Myocyte (in vitro differentiated cells): ENCODE data around the gene CELSR2. TPM values are rescaled to one million over a fixed set of nuclear protein-coding genes. Genes with fewer than 3 reads are reported as not detected.
"Not testable (repeated sequence)": the region's sequence is repeated elsewhere in the genome, so short reads cannot be mapped to it uniquely, and the experiment has no call there.

Experiments
- DNase-seq: peaks from one replicate; pipeline ENCODE4 v3.0.0-alpha.2; 2012; ENCODE audit warnings: low read depth
- total RNA-seq: library from RNA; depleted of rRNA; stranded (reverse); fragments of >200 nt; gene quantifications from 2 replicates; pipeline ENCODE4 v1.2.3, GENCODE V29; 2014

CELSR2 gene
- total RNA-seq, 1 donor from 2014 or later: 0.43 TPM

GRCh38 chr1:109277434-109278204, 28.3 kb downstream of the CELSR2 start:
- peak; percentile 76 for DNase-seq

DNA sequence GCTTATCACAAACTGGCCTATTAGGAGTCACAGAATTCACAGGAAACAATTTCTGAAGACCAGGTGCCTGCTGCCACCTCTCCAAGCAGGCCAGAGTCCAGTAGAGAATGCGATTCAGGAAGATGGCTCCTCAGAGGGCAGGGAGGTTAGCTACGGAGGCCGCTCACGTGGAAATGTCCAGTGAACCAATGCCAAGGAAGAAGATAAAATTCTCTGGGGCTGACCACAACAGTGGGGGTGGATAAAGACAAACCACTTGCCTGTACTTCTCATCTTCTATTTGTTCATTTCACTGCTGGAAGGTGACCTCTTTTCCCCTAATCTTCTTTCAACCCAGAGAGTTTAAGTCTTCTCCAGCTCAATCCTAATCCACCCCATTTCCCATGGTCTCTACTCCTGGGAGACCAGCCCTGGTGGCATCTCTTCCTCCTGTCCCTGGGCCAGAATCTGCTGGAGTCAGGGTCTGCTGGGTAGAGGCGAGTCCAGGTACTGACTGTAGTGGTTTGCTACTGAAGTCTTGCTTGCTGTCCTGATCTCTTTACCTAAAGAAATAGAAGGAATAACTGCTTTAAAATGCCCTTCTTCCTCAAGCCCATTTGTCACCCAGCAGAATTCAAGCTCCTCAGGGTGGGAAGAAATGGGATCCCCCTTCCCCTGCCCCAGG, 30.4 kb downstream of the CELSR2 start:
- no peak for DNase-seq

GRCh38 chr1:109280862-109281261, 31.5 kb downstream of the CELSR2 start:
- DNase-seq: no peak

- no peak for DNase-seq
Measured at GRCh38 chr1:109281680-109282496, 32.5 kb downstream of the CELSR2 start.

DNA sequence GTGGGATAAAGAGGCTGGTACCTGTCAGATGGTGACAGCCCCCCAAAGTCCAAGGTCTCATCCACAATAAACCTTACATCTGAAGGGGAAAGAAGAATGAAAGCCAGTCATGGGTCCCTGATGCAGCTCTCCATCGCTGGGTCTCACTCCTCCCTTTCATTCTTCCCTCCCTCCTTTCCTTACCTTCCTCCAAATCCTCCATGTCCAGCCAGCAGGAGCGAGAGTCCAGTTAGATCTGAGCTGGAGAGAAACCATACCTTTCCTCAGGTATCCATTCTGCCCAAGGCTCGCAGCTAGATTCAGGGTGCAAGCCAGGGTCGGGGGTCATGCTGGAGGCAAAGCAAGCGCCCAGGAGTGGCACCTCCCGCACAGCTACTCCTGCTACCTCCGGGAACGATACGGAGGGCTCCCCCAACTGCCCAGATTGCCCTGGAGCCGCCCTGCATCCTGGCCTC, 33.2 kb downstream of the CELSR2 start:
- no peak for DNase-seq

- DNase-seq: peak; percentile 97
Measured at GRCh38 chr1:109282952-109283747, 33.8 kb downstream of the CELSR2 start, which contains the start of gene PSRC1. PSRC1 (minus strand) TSS chr1:109283145.

- no peak for DNase-seq
Measured at GRCh38 chr1:109283748-109284600, 34.6 kb downstream of the CELSR2 start.

DNA sequence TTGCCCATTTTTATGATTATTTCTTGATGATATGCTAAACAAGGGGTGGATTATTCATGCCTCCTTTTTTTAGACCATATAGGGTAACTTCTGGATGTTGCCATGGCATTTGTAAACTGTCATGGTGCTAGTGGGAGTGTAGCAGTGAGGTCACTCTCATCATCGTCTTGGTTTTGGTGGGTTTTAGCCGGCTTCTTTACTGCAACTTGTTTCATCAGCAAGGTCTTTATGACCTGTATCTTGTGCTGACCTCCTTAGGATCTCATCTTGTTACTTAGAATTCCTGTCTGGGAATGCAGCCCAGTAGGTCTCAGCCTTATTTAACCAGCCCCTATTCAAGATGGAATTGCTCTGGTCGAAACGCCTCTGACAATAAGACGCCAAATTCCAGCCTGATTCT, 37.4 kb downstream of the CELSR2 start:
- DNase-seq: not testable (repeated sequence)

DNA sequence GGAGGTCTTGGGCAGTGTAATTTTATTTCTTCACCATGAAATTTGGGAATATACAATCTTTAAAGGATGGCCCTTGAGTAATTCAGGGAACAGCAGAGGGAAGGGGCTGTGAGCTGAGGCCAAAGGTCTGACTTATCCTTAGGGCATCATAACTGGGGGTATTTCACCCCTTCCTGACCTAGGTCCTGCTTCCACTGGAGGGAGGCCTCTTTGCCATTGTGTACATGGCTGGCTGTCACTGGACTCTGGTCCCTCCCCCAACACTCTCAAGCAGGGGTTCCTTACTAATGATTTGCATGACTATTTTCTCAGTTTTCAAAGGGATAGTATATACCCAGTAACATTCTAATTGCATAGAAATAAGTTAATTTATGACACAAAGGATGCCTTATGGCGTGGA, 40.8 kb downstream of the CELSR2 start:
- no peak for DNase-seq

DNA sequence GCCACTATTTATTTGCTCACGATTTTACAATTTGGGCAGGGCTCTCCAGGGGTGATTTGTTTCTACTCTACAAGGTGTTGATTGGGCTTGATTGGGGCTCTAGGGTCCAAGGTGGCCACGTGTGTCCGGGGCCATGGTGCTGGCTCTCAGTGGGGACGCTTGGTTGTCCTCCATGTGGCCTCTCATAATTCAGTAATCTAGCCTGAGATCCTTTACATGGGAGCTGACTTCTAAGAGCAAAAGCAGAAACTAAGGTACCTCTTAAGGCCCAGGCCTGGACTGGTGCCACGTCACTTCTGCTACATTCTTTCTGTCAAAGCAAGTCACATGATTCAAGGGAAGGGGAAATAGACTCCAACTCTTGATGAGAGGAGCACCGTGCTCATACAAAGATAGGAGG, 41.7 kb downstream of the CELSR2 start:
- DNase-seq: no peak

- DNase-seq: no peak
Measured at GRCh38 chr1:109292364-109292763, 43.0 kb downstream of the CELSR2 start.

- no peak for DNase-seq
Measured at GRCh38 chr1:109293026-109293425, 43.7 kb downstream of the CELSR2 start.

- DNase-seq: no peak
Measured at GRCh38 chr1:109294481-109294880, 45.1 kb downstream of the CELSR2 start.

- DNase-seq: peak; percentile 46
Measured at GRCh38 chr1:109295712-109296415, 46.5 kb downstream of the CELSR2 start.

DNA sequence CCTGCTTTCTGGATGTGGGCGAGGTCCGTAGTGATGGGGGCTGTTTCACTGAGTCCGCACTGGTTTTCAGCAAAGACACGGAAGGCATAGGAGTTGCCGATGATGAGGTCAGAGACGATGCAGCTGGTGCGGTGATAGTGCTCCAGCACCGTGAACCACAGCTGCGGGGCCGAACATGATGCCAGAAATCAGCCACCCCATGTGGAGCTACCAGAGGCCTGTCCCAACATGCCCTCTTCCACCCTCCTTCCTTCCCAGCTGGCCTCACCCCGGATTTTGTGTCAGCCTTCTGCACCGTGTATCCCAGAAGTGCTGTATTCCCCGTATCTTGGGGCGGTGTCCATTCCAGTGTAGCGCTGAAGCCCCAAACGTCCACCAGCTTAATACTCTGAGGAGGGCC, 47.4 kb downstream of the CELSR2 start:
- no peak for DNase-seq

DNA sequence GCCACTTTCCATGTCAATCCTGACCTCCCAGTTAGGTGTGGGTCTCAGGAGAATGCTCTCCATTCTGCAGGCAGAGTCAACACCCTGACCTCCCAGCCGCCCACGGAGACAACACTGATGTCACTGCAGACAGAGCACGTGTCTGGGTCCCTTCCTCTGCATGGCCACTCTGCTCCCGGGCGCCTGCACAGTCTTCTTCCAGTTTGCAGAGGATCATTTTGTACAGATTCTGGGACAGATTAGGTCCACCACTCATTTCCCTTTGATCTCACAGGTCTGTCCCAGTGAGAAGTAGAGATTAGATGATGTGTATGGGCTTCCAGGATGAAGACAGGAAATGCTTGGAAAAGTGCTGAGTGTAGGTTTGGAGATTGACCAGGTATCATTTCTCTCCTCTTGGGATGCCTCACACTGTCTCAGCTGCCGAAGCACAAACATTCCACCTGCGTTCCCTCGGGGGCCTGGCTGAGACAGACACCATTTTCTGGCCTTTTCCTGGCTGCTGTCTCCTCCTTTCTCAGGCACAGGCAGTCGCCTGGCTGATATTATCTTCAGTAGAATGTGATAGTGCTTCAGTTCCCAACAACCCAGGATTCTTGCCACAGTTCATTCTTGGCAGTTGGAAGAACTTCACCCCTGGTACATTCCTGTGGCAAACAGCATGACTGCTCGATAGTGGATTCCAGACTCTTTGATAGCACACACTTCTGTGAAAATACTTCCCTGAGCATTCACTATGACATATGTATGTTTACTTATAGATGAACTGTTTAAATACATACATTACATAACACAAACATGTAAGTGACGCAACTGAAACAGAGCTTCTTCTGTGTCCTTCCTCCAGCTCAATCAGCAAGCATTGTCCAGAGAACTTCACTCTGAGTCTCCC, 49.6 kb downstream of the CELSR2 start:
- peak; percentile 87 for DNase-seq

- peak; percentile 95 for DNase-seq
Measured at GRCh38 chr1:109299558-109300343, 50.4 kb downstream of the CELSR2 start.
